HG03135 (cell line): ENCODE measurements around the gene TLL2.

Experiments
- ATAC-seq: cut with Tn5 transposase; IDR thresholded peaks from one replicate; pipeline ENCODE4 v1.9.1; 2021; ENCODE audit warnings: mild to moderate bottlenecking, moderate library complexity; ENCODE audit not compliant: unreplicated experiment

TLL2 gene

DNA sequence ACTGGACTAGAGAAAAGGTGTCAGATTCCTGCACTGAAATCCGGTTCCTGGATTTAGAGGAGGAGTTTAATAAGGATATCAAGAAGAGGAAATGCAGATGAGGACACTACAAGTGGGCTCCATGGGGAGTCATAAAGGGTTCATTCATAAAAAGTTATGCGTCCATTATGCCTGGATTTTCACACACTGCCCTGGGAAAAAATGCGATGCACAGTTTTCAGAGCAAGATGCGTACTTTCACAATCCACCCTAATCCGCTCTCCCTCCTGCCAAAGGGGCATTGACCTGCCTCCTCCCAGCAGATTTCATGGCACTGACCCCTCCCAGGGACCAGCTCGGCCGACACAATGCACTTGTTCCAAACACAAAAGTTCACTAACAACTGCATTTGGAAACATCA is 112.7 kb downstream of the TLL2 start:
- ATAC-seq: no peak

DNA sequence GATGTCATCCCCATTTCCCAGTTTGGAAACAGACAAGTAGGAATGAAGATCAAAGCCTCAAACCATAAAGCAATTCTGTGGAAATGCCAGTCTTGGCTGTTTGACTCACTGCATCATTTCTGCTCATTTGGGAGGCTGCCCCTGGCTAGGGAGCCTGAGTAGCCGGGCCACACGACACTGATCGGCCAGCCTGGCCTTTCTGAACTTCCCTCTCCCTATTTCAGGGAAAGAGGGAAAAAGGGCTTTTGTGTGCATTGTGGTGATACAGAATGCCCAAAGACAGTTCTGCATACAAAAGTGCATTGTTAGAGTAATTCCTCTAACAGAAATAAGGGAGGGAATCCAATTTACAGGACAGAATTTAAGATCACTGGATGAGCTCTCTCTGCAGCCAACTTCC is 113.3 kb downstream of the TLL2 start:
- no peak for ATAC-seq

DNA sequence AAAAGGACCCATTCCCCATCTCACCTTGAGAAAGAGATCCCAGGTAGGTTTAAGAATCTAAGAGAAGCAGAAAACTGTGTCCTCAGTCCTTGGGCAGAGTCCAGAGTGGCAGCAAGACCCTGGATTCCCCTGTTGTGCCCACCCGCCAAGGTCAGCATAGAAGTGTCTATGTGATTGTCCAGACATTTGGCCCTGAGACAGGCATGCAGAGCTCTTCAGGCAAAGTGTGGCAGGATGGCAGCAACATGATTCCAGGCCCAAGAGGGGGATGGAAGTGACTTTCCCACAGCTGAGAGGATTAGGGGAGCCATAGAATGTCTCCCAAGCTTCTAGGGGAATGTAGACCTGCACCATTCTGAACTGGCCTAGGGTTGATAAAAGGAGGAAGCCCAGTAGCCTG is 115.8 kb downstream of the TLL2 start:
- no peak for ATAC-seq

DNA sequence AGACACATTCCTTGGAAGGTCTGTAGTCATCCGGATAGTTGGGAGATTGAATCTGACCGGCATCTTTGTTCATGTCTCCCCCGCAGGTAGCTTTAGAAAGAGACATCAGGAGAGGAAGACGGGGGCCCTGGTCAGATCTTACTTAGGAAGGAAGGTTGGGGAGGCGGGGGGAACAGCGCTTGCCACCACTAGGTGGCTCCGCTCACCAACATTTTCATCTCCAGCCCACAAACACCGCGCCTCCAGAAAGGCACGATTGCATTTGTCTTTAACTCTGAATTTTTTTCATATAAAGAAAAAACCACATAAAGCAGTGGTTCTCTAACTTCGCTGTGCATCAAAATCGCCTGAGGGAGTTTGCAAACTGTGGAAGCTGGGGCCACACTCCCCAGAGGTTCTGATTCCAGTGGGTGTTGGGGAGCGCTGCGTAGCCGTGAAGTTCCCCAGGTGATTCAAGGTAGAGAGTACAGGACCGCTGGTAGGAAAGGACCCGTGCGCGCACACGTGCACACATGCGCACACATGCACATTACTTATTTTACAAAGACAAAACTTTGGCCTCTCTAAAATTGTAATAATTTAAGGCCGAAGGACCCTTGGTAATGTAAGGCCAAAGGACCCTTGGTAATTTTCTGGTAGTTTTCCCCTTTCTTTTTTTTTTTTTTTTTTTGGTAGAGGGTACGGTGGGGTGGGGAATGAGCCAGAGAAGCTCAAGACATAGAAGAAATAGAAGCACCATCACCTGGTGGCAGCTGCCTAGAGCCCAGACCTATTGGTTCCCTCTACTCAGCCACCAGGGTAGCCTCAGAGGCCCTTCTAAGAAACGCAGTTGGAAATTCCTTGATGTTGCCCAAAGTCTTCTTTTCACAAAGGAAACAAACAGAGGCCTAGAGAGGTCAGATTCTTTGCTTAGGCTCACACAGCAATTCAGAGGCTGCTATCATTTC is 117.5 kb downstream of the TLL2 start:
- no peak for ATAC-seq

DNA sequence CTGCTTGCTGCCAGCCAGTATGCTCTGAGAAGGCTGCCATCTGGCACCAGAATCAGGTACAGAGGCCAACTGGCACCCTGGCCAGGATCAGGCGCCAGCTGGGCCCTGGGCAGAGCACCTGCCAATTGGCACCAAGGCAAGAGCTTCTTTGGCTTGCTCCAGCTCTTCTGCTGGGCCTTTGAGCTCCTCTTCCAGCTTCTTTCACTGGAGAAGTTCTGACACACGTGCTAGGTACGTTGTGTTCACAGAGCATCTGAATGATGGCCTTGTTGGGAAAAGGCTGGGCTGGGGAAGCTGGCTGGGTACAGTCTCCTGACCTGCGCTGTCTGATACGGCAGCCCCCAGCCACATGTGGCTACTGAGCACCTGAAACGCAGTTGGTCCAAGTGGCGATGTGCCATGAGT is 123.3 kb downstream of the TLL2 start:
- ATAC-seq: no peak

DNA sequence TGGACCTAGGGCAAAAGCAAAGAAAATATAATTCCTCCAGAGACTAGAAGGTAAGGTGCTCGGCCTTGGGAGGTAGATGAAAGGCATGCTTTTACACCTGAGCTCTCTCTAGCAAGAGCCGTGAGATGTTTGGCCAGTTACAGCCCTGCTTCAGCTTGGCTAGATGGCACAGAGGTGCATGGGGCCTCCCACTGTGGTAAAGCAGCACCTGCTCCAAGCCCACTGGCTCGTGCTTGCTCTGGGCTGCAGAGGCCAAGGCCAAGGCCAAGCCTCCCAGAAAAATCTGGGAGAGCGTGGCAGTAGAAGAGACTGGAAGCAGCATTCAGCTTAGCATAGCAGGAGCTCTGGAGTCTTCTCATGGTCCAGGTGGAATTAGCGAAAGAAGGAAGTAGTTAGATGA is 123.9 kb downstream of the TLL2 start:
- ATAC-seq: no peak

DNA sequence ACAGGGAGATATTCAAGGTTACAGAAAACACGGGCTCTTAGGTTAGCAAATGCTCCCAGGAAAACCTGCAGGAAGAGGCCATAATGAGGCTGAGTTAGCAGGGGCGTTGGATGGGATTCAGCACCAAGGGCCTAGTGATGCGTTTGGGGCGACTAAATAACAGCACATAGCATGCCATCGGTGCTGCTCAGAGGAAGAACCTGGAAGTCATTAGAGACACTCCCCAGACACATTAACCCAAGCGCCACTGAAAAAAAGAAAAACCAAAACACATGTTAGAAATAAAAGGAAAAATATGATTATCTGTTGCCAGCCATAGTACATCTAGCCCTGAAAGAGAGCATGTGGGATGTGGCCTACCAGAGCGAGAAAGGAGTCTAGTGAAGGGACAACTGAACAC is 126.1 kb downstream of the TLL2 start:
- no peak for ATAC-seq

DNA sequence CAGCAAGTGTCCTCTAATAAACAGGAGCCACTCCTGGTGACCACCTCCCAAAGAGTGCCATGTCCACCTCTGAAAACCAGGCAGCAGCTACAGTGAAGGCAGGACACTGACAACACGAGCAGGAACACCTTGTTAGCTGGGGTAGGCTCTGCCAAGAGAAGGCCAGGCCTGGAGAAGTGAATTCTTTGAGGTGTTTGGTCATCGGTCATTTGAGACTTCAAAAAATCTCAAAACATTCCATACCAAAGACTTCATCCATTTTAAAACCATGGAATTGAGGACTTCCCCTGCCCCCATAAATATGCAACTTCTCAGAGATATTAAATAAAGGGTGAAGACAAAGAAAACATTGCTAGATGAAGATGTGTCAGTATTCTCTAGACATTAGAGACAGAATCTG is 126.6 kb downstream of the TLL2 start:
- no peak for ATAC-seq

DNA sequence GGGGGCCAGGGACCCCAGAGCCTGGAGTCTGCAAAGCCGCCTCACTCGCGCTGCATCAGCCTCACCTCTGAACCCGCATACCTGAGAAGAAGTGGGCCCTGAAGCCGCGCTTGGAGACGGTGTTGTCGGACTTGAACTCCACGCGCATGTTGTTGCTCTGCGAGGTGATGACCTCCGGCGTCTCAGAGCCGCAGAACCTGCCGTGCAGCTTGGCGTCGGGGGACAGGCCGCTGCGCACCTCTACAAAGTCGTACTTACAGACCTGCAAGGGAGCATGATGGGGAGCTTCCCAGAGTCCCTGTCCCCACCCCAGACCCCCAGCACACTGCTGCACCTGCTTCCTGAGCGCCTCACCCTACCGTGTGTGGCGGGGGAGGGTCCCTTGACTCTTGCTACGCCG is 129.2 kb downstream of the TLL2 start:
- no peak for ATAC-seq

DNA sequence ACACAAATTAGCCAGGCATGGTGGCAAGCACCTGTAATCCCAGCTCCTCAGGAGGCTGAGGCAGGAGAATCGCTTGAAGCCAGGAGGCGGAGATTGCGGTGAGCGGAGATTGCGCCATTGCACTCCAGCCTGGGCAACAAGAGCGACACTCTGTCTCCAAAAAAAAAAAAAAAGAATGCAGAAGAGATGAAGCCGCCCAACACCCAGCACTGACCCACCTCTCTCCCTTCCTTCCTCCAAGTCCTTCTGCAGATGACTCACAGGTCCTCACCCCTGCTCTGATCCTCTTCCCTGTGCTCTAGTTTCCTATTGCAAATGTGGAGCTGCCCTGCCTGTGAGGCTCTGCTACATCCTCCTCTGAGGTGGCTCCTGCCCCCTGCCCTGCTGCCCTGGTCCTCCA is 132.9 kb downstream of the TLL2 start:
- no peak for ATAC-seq

DNA sequence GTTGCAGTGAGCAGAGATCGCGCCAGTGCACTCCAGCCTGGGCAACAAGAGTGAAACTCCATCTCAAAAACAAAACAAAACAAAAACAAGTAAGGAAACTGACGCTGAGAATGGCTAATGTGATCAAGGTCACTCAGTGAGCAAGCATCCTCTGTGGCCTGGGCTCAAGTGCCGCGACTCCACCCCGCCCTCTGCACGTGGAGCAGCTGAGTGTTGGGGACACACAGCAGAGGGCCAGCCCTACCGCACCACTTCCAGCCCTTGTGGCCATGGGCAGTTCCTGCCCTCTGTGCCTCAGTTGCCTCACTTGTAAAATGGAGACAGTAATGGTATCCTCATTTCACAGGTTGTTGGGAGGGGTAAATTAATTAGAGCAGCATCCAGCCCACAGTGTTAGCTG is 134.0 kb downstream of the TLL2 start:
- no peak for ATAC-seq

DNA sequence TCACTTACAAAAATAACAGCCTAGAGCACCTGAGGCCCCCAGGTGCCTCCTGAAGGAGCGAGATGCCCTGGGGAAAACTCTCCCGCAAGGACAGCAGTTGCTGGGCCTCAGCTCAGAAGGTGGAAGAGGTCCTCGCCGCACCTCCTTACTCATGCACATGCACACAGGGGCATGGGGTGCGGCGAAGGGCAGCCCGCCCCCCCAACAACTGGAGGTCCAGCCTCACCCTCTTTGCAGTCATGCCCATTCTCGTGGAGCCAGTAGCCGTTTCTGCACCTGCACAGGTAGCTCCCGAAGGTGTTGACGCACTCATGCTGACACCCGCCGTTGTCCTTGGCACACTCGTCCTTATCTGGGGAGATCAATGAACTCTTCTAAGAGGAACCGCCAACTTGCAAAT is 135.0 kb downstream of the TLL2 start:
- no peak for ATAC-seq

DNA sequence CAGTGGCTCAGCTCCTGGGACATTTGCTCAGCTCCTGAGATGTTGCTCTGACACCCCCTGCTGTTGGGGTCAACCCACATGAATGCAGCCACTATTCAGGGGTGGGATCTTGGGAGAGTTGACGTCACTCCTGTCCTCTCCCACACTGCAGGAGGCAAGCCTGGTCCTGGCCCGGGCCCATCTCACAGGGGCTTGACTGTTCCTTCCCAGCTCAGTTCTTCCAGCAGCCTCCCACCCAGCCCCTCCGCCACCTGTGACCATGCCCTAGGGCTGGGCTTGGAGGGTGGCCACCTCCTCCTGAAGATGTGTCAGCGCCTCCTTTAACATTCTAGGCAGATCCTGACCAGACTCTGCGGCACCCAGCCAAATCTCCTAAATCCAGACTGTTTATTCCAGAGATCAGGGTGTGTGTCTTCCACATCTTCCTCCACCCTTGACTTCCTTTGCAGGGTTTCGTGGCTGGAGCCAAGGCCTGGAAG is 135.9 kb downstream of the TLL2 start:
- ATAC-seq: no peak

DNA sequence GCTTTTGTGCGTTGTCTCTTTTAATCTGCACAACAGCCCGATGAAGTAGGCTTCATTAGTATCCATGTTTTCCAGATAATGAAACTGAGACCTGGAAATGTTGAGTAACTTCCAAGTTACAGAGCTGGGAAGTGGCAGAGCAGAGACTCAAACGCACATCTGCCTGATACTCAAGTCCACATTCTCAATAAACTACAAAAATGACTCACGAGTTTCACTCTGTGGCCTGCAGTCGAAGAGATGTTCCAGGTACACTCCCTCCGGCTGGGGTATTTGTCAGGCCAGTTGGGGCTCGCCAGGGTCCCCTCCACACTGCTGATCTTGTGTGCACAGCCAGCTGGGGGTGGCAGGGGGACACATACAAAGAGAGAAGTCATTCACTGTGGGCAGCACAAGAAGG is 137.2 kb downstream of the TLL2 start:
- ATAC-seq: no peak

DNA sequence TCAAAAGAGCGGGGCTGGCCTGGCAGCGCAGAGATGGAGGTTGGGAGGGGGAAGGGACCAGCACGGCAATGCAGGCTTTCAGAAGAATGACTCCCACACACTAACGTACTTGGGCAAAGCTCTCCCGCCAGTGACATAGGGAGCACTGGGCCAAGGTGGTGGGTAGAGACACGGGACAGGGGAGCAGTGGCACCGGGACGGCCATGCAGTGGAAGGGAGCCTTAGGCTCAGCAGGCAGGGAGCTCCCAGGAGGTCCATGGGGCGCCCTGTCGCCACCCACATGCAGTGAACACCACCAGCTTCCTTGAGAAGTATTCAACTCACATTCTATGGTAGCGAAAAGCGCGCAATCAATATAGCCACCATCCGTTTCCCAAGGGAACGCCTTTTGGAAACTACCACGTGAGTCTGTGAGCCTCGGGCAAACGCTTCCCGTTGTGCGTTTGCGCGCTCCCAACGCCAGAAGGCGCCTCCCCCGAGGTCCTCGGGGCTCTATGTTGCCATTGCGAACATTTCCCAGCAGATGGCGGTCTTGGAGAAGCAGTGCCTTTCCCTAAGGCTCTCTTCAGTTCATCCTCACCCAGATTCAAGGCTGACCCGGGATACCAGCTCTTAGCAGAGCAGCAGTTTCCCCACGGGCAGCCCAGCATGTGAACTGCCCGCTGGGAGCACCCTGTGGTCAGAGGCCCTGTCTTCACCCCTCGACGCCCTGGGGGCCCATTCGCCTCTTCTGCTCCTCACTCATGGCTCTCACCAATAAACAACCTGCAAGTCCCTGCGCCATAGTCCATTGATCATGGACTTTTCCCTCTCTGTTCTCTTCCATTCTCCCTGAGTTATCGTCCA is 138.5 kb downstream of the TLL2 start:
- ATAC-seq: peak; percentile 79

DNA sequence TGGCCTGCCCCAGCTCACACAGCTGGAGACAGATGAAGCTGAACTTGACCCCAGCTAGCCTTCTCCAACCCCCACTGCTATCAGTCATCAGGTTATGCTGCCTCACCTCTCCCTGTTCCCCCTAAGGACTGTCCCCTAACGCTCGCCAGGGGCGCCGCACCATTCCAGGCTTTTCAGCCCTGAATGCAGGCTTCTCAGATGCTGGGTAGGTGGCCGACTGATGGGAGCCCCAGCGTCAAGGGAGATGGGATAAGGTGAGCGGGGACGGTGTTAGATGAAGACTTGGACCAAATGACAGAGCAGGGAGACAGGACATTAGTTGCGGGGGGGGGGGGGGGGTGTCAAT is 139.1 kb downstream of the TLL2 start:
- ATAC-seq: no peak

DNA sequence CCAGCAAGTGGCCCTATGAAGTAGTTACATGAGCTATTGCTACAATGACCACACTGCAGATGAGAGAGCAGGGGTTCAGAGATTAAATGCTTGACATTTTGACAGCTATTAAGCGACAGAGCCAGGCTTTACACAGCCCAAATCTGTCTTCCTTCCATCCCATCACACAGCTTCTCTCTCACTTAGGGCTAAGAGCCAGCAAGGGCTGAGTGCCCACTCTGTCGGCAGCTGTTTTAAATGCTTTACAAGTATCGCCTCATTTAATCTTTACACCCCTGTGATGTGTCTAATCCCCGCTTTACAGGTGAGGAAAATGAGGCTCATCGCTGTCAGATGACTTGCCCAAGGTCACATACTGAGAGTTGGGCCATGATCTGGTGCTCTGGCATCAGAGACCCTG is 139.7 kb downstream of the TLL2 start:
- ATAC-seq: no peak

DNA sequence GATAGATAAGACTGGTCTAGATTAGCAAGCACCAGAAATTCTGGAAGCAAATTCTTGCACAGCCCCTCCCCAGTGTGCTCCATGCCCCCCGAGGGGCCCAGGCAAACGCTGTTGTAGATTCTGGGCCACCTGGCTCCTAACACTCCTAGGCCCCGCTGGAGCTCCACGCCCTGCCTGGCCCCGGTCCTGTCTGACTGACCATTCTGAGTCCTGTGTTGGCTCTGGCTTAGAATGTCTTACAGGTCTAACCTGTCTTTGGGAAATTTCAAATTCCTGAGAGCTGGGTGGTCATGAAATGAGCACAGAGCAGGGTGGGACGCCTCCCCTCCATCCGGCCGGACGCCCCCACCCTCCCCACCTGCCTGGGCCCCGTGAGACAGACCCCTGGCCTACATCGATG is 142.4 kb downstream of the TLL2 start:
- no peak for ATAC-seq

DNA sequence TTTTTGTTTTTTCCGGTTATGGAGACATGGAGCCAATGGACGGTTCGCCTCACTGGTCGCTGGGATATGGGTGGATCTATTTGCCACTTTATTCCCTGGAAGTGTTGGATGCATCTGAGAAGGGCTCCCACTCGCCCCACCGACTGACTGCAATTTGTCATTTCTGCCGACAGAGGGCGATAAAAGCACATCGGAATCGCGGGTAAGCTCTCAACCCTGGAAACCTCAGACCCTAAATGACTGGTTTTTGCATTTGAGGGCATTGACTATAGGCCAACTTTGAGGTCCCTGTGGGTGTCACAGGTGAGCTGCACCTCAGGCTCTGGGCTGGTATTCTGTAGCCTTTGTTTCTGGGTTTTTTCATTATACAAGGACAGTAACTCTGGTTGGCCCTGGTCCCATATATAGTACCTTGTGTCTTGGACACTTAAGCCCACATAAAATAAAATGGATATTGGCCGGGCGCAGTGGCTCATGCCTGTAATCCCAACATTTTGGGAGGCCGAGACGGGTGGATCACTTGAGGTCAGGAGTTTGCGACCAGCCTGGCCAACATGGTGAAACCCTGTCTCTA is 143.1 kb downstream of the TLL2 start:
- no peak for ATAC-seq

DNA sequence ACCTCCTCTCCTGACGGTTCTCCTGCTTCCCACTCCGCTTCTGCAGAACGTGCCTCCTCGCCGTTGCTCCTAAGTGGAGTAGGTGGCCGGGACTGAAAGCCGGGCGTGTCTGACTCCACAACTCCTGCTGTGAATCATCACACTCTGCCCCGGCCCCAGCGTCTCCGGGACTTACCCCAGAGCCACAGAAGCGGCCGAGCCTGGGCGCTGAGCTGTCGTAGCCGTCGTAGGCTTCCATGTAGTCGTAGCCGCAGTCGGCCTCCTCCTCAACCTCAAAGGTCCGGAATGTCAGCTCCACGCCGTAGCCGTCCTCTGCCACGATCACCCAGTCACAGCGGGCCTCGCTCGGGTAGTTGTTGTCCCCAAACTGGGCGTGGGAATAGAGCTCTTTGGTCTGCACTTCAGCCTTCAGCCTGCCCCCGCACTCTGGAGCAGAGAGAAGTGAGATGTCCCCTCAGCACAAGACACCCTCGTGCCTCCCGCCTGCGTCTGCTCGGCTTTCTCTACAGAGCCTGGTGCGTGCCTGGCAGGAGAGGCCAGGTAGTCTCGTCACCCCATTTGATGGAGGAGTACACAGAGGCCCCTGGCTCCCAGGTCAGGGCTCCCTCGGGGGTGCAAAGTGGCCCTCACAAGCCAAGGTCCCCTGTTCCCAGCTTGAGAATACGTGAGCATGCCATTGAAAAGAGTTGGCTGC is 143.7 kb downstream of the TLL2 start:
- ATAC-seq: no peak

DNA sequence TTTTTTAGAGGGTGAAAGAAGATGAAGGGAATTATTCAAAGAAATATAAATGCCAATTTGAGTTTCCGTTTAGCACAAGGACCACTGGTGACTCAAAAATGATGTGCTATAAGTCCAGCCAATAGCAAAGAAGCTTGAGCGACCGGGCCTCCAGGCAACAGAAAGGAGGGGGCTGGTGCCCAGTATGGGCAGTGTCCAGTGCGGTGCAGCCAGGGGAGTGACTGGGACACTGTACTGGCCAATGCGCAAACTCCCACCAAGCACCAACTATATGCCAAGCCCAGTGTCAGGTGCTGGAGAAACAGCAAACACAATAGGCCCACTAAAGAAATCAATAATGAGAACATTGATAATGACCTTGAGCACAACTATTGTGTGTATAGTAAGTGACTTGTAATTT is 144.8 kb downstream of the TLL2 start:
- no peak for ATAC-seq
